Measurements from ENCODE around the gene SULT1A1. TPM values are rescaled to one million over a fixed set of nuclear protein-coding genes. Genes with fewer than 3 reads are reported as not detected.

The SULT1A1 gene
- total and polyA plus RNA-seq, 2 experiments from 2014 or later: 24.1 to 30.4 TPM

GRCh38 chr16:28592511-28592910, 17.3 kb downstream of the SULT1A1 start:
- H3K4me1 ChIP-seq (ENCODE audit: low read depth): peaks cover 12% of the 10 kb centered on the region
- no peaks in the 10 kb centered on the region for H3K9me3 ChIP-seq (ENCODE audit: low read depth)
- no peaks in the 10 kb centered on the region for H3K27me3 ChIP-seq
- no peak overlapping the region for H3K27ac ChIP-seq
- TF ChIP-seq CTCF (IDR thresholded peaks at IDR 0.05; ENCODE audit: low read depth, low read length): no peak
- no peak for DNase-seq (ENCODE audit: low read depth in 1 of 2, low spot score in 1 of 2)
- no peak overlapping the region for H3K4me3 ChIP-seq
- H3K36me3 ChIP-seq: peaks cover 5% of the 10 kb centered on the region

GRCh38 chr16:28591355-28591754, 18.5 kb downstream of the SULT1A1 start:
- Histone ChIP-seq H3K27me3 (no peaks in the 10 kb centered on the region), H3K27ac (no peak overlapping the region), H3K36me3 (peaks cover 5% of the 10 kb centered on the region), H3K9me3 (ENCODE audit: low read depth) (no peaks in the 10 kb centered on the region), H3K4me3 (no peak overlapping the region), H3K4me1 (ENCODE audit: low read depth) (peaks cover under 1% of the 10 kb centered on the region)
- DNase-seq (ENCODE audit: low read depth in 1 of 2, low spot score in 1 of 2): no peak
- TF ChIP-seq CTCF (IDR thresholded peaks at IDR 0.05; ENCODE audit: low read depth, low read length): no peak

- H3K36me3 ChIP-seq: peaks cover 5% of the 10 kb centered on the region
Measured at GRCh38 chr16:28590384-28591340, 19.2 kb downstream of the SULT1A1 start.

GRCh38 chr16:28589930-28590329, 19.9 kb downstream of the SULT1A1 start:
- DNase-seq (ENCODE audit: low read depth in 1 of 2, low spot score in 1 of 2): no peak
- no peaks in the 10 kb centered on the region for H3K9me3 ChIP-seq (ENCODE audit: low read depth)
- peaks cover 5% of the 10 kb centered on the region for H3K36me3 ChIP-seq
- no peak for TF ChIP-seq CTCF (IDR thresholded peaks at IDR 0.05; ENCODE audit: low read depth, low read length)
- H3K4me3 ChIP-seq: no peak overlapping the region
- no peaks in the 10 kb centered on the region for H3K27me3 ChIP-seq
- no peaks in the 10 kb centered on the region for H3K4me1 ChIP-seq (ENCODE audit: low read depth)
- H3K27ac ChIP-seq: no peak overlapping the region

More at GRCh38 chr16:28590384-28591340, 19.2 kb downstream of the SULT1A1 start:
- H3K9me3 ChIP-seq (ENCODE audit: low read depth): no peaks in the 10 kb centered on the region
- no peak for TF ChIP-seq CTCF (IDR thresholded peaks at IDR 0.05; ENCODE audit: low read depth, low read length)
- no peak for DNase-seq (ENCODE audit: low read depth in 1 of 2, low spot score in 1 of 2)
- no peaks in the 10 kb centered on the region for H3K27me3 ChIP-seq
- no peak overlapping the region for H3K27ac ChIP-seq
- no peak overlapping the region for H3K4me3 ChIP-seq
- H3K4me1 ChIP-seq (ENCODE audit: low read depth): no peaks in the 10 kb centered on the region

- H3K27me3 ChIP-seq: no peaks in the 10 kb centered on the region
- H3K4me1 ChIP-seq (ENCODE audit: low read depth): no peaks in the 10 kb centered on the region
- H3K27ac ChIP-seq: no peak overlapping the region
- no peaks in the 10 kb centered on the region for H3K9me3 ChIP-seq (ENCODE audit: low read depth)
- no peak overlapping the region for H3K4me3 ChIP-seq
- TF ChIP-seq CTCF (IDR thresholded peaks at IDR 0.05; ENCODE audit: low read depth, low read length): no peak
- no peak for DNase-seq (ENCODE audit: low read depth in 1 of 2, low spot score in 1 of 2)
- H3K36me3 ChIP-seq: peaks cover 5% of the 10 kb centered on the region
Measured at GRCh38 chr16:28589069-28589468, 20.8 kb downstream of the SULT1A1 start.

All from cardiac muscle cell (in vitro differentiated cells and primary cell).